Activated CD4-positive, alpha-beta T cell treated with anti-CD3 and anti-CD28 coated beads, Interleukin-2, amount 50 U/mL, for 48 hours (primary cell): ENCODE data around the gene FAS.

ENCODE experiments used
- DNase-seq, 2 experiments: peaks; one replicate each; pipeline ENCODE4 v3.0.0-alpha.2; 2020

FAS gene

DNA sequence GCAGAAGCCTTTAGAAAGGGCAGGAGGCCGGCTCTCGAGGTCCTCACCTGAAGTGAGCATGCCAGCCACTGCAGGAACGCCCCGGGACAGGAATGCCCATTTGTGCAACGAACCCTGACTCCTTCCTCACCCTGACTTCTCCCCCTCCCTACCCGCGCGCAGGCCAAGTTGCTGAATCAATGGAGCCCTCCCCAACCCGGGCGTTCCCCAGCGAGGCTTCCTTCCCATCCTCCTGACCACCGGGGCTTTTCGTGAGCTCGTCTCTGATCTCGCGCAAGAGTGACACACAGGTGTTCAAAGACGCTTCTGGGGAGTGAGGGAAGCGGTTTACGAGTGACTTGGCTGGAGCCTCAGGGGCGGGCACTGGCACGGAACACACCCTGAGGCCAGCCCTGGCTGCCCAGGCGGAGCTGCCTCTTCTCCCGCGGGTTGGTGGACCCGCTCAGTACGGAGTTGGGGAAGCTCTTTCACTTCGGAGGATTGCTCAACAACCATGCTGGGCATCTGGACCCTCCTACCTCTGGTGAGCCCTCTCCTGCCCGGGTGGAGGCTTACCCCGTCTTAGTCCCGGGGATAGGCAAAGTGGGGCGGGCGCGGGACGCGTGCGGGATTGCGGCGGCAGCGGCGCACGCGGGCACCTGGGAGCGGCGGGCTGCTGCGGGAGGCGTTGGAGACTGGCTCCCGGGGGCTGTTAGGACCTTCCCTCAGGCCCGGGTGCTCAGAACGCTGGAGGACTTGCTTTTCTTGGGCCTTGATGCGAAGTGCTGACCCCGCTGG lies at the start of gene FAS:
Gene FAS (plus strand): TSS at position 415 of the 777 bp plus-strand sequence. CDS start 79 bp downstream, at position 494.
- DNase-seq = peak; percentile 77 to 83

DNA sequence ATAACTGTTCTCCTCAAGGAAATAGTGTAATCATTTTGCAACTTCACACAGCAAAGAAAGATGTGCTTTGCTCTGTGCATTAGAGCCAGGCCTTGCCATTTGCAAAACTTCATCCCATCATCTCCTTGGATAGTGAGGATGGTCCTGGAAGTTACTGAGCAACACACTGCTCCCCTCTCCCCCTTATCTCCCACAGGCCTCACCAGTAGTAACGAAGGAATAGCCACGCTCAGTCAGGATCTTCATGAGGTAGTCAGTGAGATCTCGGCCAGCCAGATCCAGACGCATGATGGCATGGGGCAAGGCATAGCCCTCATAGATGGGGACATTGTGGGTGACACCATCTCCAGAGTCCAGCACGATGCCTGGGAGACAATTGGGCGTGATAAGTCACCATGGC lies 49.6 kb upstream of the FAS start:
- DNase-seq = no peak

DNA sequence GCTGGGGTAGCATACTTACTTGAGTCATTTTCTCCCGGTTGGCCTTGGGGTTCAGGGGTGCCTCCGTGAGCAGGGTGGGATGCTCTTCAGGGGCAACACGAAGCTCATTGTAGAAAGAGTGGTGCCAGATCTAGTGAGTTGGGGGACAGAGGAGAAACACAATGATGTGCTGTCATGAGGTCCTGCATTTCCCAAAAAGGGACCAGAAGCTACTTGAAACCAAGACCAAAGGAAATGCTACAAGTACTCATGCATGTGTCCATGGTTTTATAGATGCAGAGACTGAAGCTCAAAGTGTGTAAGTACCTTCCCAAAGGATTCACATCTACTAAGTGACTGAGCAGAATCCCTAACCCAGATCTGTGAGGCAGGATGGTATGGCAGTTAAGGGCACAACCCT lies 46.8 kb upstream of the FAS start:
- no peak for DNase-seq

DNA sequence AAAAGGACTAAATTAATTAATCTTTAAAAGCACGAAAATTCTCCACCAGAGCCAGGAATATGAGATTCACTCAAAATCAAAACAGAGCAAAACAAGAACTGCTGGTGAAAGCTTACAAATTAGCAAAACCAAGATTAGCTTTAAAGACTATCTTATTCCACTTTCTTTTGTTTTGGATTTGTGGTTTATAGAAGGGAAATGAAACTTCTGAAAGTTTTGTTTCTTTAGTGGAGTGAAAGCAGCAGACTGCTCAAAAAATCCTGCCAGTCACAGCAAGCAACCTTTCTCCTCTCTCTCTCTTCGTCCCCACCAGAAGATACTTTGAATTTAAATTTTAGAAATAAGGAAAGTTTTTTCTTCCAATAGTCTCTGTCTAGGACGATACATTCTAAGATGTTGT lies 45.8 kb upstream of the FAS start:
- no peak for DNase-seq

DNA sequence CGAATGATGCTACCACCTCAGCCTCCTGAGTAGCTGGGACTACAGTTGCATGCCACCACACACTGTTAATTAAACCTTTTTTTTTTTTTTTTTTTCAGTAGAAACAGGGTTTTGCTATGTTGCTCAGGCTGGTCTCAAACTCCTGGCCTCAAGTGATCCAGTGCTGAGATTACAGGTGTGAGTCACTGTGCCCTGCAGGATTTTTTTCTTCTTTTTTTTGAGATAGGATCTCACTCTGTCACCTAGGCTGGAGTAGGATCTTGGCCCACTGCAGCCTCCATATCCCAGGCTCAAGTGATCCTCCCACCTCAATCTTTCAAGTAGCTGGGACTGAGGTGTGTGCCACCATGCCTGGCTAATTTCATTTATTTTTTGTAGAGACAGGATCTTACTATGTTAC lies 44.4 kb upstream of the FAS start:
- no peak for DNase-seq

DNA sequence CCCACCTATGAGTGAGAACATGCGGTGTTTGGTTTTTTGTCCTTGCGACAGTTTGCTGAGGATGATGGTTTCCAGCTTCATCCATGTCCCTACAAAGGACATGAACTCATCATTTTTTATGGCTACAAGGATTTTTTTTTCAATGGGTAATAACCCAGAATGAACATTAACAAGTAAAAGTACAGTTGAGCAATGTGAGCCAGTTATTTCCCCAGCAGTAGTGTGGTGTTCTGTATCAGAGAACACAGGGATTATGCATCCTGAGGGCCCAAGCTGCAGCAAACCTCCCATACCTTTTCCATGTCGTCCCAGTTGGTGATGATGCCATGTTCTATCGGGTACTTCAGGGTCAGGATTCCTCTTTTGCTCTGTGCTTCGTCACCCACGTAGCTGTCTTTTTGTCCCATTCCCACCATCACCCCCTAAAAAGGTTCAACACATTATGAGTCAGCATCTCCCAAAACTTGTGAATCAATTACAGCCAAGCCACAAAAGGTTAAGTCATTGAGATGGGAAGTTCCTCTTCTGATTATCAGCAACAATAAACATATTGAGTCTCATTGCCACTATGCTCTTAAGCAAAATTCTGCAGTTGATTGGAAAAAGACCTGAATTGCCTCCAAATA lies 43.5 kb upstream of the FAS start:
- no peak for DNase-seq

DNA sequence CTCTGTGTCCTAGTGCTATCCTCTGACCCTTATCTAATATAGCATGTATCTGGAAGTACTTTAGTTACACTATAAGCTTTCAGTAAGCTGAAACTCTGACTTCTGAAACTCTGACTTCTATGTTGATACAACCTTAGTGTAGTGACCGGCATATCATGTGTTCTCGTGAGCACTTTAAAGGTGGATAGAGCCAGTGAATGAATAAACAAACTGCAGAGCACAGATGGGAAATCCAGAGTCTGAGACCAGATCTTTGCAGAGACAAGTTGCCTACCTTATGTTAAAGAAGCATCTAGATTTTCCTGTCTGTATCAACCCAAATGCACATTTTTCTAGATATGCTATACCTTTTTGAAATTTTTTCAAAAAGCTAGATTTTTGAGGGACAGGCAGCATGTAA lies 41.5 kb upstream of the FAS start:
- no peak for DNase-seq

DNA sequence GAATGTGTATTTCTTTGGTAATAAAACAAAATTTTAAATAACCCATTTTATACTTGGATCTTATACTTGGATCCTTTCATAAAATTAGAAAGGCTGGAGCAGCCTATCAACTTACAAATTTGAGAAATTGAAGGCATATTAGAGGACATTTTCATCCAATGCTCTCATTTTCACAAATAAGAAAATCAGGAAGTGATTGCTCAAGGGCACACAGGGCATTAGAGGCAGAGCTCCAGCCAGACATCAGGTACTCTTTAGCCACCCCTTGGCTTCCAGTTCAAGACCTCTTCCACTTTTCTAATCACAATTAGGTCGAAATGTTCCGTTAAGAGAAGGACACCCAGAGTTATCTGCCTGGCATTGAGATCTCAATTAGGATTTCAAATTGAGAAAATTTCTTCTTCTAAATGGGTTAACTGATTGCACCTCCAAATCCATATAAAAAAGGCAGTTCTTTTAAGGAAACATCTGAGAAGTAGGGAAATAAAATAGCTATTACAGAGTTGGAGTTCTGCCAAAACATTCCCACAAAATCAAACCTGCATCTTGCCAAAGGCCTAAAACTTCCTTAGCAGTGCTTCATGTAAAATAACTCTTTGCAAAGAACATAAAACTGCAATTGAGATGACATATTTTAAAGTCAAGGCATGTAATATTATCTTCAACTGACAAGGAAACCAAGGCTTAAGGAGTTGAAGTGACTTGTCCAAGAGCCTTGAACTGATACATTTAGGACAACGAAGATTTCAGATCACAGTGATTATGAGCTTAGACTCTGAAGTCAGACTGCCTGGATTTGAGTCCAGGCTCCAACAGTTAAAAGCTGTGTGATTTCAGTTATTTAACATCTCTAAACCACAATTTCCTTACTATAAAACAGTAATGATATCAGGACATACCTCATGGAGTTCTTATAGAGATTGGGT lies 40.4 kb upstream of the FAS start:
- DNase-seq = no peak

DNA sequence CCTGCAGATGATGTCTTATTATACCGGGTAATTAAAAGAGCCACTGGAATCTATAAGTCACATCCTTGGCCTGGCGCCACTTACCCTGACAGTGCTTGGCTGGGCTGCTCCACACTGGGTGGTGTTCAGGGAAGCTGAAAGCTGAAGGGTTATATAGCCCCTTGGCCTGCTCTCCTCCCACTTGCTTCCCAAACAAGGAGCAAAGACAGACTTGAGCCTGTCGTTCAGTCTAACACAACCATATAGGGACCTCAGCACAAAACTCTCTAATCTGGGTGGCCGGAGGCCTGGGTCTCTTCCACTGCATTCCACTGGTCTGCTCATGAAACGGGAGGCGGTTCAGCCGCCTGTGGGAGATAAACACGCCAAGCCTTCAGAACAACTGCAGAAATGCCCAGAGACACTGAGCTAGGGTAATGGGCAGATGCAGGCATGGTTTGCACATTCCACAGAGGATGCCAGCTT lies 37.9 kb upstream of the FAS start, which contains the start of gene ACTA2:
Gene ACTA2 (minus strand): TSS at position 127 of the 465 bp plus-strand sequence. CDS start 3,843 bp downstream, outside the sequence.
- no peak for DNase-seq

DNA sequence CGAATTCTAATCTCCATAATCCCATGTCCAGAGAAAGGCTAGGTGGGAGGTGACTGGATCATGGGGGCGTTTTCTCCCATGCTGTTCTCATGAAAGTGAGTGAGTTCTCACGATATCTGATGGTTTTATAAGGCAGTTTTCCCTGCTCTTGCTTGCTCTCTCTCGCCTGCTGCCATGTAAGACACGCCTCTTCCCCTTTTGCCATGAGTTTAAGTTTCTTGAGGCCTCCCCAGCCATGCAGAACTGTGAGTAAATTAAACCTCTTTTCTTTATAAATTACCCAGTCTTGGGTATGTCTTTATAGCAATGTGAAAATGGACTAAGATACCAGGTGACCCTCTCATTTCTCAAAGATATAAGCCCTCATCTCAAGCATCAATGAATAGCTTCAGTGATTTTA lies 36.9 kb upstream of the FAS start:
- DNase-seq = no peak

DNA sequence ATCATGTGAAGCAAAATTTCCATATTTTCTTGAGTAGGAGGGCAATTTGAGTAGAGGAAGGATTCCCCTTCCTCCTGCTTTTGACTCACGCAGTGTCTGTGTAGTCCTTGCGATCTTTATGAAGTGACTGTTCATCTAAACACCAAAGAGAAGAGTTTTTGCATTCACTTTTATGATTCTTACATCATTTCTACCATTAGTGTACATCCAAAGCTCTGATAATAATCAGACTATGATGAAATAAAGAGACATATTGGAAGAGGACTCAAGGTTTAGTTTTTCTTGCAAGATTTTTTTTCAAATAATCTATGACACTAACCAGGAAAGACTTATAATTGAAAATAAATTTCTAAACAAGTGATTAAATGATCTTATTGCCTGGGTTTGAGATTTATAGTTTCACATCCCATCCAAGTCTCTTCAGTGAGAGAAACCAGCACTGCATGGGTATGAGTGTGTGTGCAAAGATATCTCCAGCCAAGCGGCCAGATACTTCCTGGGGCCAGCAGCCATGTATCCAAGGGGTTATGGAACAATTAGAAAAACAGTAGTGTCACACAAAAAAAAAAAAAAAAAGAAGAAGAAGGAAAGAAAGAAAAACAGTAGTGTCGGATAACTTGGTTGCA lies 36.0 kb upstream of the FAS start:
- DNase-seq = no peak

DNA sequence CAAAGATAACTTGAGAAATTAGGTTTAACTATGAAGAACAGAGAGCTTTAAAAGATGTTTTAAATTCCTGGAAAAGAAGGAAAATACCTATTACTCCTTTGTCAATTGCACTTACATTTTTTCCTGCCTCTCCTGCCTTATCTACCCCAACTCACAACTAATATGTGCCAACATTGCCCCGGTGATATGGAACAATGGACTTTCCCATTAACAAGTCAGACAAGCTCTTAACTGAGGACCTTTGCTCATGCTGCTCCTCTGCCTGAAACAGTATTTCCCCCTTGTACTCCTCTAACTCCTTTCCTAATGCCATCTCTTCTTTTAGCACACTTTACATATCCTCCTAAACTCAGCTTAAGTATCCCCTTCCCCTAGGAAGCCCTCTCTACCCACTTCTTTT lies 33.2 kb upstream of the FAS start:
- DNase-seq = no peak

DNA sequence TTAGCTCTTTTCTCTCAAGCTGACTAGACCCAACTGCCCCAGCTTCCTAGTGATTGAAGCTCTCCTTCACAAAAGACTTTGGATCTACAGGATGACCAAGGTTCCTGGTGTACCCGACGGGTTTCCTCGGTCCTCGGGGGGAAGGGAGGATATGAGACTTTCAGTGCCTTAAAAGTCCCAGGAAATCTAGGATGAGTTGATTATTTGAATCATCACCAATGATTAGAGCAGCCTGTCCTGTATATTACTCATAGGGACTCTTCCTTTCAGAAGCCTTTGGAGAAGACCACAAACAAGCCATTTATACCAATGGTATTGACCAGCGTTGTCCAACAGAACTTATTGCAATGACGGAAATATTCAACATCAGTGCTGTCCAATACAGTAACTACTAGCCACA lies 31.9 kb upstream of the FAS start:
- DNase-seq = no peak

DNA sequence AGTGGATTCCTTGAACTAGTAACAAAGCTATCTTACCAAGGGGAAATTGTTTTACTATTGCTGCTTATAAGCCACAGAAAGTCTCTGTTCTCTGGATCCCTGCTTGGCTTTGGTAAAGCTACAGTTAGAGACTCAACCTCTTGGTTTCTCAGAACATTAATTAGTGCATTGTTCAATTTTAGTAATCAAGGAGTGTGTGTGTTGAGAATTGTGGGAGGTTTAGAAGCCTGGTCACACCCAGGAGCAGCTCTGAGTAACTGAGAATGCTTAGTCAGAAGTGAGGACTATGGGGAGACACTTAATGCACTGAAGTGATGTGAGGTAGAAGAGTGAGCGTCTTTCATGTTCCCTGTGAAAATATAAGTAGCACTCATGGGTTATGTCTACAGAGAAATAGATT lies 29.8 kb upstream of the FAS start:
- peak in 1 of 2 experiments; percentile 12 for DNase-seq

DNA sequence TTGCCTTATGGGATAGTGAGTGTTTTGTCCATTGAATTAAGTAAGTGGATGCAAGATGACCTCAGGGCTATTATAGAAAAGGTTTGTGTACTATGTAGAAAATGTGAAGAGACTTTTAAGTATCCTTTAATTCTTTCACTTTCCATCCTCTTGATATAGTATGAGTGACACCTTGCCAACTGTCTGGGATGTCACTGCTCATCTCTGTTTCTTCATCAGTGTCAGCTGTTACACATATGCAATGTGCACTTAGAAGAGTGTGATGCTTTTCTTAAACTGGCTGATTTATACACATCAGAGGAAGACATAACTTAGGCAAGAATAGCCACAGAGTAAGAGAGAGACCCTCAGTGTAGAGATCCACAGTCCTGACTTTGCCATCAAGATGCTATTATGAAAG lies 29.3 kb upstream of the FAS start:
- DNase-seq = no peak

DNA sequence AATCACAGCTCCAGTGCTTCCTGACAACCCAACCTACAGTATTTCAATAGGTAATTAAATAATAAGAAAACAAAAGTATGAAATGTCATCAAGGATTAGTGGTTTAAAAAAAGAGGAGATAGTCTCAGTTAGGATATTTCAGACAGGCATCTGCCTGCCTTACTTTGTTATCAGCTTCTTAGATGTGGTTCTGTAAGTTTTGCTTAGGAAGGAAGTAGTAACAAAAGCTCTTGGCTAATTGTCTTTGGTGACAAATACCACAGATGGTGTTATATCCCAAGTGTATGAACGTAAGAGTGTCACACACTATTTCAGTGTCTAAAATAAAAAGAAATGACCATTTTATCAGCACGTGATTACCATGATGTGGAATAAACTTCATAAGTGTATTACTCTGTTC lies 28.3 kb upstream of the FAS start:
- no peak for DNase-seq

DNA sequence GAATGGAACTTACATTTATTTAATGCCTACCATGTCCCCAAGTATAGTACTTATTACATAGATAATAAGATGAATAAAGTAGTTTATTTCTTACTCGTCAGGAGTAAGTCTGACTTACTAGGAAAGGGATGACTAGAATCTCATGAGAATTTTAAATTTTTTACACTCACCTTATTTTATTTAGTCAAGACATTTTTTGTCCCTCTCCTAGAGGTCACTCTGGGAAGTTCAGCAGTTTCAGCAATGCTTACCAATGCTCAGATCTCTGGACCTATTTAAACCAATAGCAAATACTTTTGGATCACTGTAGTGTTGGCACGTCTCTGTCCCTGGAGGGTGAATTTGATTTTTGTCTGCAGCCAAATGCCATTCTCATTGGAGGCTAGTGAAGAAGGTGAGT lies 27.3 kb upstream of the FAS start:
- no peak for DNase-seq

DNA sequence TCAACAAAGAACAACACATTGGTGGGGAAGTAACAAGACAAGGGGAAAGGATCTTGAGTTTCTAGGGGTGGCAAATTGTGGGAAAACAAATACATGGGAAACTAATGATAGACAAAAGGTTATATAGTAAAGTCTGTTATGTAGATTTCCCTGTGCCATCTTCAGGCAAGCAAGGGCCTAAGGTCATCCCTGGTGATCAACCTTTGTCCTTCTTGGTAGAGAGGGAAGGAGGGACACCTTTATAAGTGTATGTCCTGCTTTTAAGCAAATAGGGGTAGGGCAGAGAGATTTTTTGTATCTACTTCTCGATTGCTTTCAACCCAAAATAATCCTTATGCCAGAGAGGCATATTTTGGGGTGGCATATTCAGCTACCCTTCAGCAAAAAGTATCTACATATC lies 26.2 kb upstream of the FAS start:
- DNase-seq = no peak

DNA sequence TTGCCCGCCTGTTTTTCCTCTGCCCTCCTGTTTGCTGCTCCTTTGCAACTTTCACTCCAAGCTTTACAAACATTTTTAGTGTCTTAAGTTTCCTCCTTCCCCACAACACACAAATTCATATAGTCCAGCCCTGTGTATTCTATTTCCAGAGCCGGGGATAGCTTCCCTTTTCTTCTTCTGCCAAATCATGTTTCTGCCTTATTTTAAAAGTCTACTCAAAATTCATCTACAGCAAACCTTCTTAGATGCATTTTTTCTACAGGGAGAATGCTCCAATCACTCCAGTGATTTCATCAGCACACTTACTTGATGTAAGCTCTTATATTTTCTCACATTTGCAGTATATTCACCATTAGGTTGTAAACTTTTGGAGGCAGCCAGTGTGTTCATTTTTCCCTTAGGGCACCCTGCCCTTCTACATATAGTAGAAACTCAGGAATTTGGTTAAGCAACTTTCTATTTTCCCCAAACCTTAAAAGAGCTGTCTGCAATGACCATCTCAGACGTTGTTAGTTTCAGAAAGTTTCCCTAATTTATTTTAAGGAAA lies 25.7 kb upstream of the FAS start:
- DNase-seq = no peak

DNA sequence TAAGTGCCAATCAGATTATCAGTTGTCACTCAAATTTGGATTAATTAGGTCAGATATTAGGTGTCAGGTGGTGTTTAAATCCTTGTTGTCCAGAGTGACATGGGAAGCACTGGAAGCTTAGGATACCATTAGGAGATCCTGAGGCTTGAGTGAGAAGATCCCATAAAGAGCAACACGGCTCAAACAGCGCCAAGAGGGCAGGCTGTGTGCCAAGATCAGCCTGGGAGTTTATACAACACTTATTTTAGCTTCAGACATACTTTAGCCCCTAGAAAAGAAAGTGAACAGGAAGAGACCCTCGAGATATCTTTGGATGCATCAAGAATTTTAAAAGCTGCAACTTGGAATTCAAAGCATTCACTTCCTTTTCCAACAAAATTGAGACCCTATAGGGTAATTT lies 23.8 kb upstream of the FAS start:
- DNase-seq = no peak

DNA sequence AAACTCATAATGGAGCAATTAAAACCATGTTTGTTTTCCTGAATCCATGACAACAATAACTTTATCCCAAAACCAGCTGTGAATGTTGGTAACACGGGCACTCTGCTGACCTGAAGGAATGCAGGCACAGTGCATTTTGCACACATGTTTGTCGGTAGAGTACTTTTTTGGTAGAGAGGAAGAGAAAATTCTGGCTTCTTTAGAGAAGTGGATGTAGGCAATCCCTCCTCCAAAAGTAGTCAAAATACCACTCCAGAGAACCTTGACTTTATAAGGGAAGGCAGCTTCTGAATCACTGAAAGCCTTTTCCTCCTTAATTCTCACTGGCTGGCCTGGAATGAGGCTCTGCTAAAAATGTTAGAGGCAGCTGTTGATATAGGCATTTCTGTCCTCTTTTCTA lies 22.2 kb upstream of the FAS start:
- no peak for DNase-seq

DNA sequence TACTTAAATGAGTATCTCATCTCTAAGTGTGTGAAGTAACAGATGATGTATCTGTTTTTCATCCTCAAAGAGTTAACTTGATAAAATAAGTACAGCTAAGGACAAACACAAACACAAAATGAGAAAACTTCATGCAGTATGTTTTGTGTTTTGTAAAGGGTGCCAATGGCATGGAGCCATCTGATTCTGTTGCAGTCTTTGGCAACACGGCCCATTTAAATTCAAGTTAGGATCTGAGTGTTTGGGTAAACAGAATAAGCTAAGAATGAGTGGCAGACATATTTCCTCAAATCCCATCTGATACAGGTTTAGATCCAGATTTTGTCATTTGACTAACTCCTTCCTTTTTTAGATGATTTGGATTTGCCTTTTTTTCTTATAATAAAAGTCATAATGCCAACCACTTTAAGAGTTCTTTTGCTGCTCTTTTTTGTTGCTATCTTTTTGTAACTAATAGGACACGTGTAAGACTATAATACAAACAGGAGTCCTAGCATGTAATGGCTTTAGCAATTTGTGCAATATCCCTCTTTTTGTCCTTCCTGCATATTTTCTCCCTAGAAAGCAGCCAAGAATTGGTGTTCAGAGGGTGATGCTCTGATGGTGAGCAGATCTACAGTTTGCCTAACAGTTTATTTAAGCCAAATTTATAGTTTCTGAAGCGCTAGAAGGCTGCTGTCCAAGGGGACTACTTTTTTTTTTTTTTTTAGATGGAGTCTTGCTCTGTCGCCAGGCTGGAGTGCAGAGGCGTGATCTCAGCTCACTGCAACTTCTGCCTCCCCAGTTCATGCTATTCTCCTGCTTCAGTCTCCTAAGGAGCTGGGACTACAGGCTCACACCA lies 19.2 kb upstream of the FAS start:
- DNase-seq = no peak
